Left lung (tissue), 10 donors: Measurements from ENCODE around the gene PXN. TPM values are rescaled to one million over a fixed set of nuclear protein-coding genes. Genes with fewer than 3 reads are reported as not detected.

Experiments used
- ATAC-seq: fragments of 200-7000 bp; cut with Tn5 transposase; one replicate; pipeline ENCODE4 v1.9.1; 2020; ENCODE audit warnings: moderate library complexity
- DNase-seq, 4 donors: peaks; one replicate each; pipeline ENCODE4 v3.0.0-alpha.2; 2013 to 2020
- H3K27ac ChIP-seq, 2 donors: fragments of 200-600 bp; sonication (generic) in 1 of 2; one replicate each; pipeline versions ENCODE4 v1.5.0 to v1.8.0; 2020 to 2021
- H3K27me3 ChIP-seq, 2 donors: fragments of 200-600 bp; sonication (generic) in 1 of 2; one replicate each; pipeline versions ENCODE4 v1.5.0 to v1.8.0; 2020 to 2021
- H3K36me3 ChIP-seq, 2 donors: fragments of 200-600 bp; sonication (generic) in 1 of 2; one replicate each; pipeline versions ENCODE4 v1.5.0 to v1.8.0; 2020 to 2021
- H3K4me1 ChIP-seq, 2 donors: fragments of 200-600 bp; one replicate each; pipeline ENCODE4 v1.8.0; 2021
- H3K4me3 ChIP-seq, 2 donors: fragments of 200-600 bp; sonication (generic) in 1 of 2; one replicate each; pipeline versions ENCODE4 v1.5.0 to v1.8.0; 2020 to 2021; ENCODE audit warnings: mild to moderate bottlenecking in 1 of 2
- H3K9me3 ChIP-seq, 2 donors: fragments of 200-600 bp; sonication (generic) in 1 of 2; one replicate each; pipeline versions ENCODE4 v1.5.0 to v1.8.0; 2020 to 2021
- intact Hi-C, 2 donors: fragments of 100-400 bp; cut with DNase I; formaldehyde crosslinking; loops; one replicate each; pipeline versions ENCODE4 v1.11.2 to v1.14.2; 2022
- polyA plus RNA-seq, 6 donors: library from polyadenylated mRNA; unstranded; fragments of 120-200 nt; gene quantifications; one replicate each; pipeline ENCODE4 v1.2.1, GENCODE V29; 2013; ENCODE audit not compliant: insufficient read length in 6 of 6
- total RNA-seq, 2 donors: library from RNA; stranded (reverse); fragmentation: NEBNext Ultra II Directional; extraction: Animal tissue kit (Norgen Biotek cat#: 25700); gene quantifications; one replicate each; pipeline ENCODE4 v1.2.1, GENCODE V29; 2021
- TF ChIP-seq, protein P1 (sequence below), 2 donors: fragments of 200-600 bp; sonication (generic) in 1 of 2; IDR thresholded peaks; one replicate each; pipeline versions ENCODE4 v1.5.0 to v1.8.0; 2021; ENCODE audit warnings: antibody characterized with exemption in 2 of 2
- donor health status: DM: no; HTN: yes; CAD: no.
- donor health status: DM: no; HTN: no; CAD: no.

Gene PXN
- total and polyA plus RNA-seq, 8 donors: 56.5 to 111 (median 64.4) TPM

DNA sequence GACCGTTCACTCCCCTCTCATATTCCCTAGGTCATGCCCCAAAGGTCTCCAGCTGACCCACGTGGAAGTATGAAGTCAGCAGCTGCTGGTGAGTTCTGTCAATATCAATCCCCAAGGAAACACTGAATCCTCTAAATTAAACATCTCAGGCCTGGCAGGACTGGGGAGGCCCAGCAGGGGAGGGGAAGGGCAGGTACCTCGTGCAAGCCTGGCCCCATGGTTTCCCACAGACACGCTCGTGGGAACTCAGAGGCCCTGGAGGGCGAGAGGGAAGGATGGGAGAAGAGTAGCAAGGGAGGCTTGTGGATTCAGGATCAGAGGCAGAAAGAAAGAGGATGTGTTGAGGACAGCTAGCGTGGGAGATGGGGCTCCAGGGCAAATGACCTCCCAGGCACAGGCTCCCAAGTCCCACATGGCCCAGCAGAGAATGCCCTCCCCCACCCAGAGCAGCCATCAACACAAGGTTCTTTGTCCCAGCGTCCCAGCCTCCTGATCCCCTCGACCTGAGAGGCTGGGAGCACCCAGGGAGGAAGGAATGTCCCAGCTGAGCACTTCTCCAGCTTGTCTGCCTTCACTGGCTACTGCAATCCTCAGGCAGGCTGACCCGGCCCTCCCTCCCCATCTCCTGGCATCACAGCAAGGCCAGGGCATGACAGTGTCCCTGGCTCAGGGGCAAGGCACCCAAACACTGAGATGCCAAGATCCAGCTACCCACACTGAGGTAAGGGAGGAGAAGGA, 44.5 kb downstream of the PXN start:
- no peak for ATAC-seq
- H3K4me1 ChIP-seq: peaks cover 8 to 31% of the 10 kb centered on the region in 2 donors
- TF ChIP-seq, protein P1, sequence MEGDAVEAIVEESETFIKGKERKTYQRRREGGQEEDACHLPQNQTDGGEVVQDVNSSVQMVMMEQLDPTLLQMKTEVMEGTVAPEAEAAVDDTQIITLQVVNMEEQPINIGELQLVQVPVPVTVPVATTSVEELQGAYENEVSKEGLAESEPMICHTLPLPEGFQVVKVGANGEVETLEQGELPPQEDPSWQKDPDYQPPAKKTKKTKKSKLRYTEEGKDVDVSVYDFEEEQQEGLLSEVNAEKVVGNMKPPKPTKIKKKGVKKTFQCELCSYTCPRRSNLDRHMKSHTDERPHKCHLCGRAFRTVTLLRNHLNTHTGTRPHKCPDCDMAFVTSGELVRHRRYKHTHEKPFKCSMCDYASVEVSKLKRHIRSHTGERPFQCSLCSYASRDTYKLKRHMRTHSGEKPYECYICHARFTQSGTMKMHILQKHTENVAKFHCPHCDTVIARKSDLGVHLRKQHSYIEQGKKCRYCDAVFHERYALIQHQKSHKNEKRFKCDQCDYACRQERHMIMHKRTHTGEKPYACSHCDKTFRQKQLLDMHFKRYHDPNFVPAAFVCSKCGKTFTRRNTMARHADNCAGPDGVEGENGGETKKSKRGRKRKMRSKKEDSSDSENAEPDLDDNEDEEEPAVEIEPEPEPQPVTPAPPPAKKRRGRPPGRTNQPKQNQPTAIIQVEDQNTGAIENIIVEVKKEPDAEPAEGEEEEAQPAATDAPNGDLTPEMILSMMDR (IDR thresholded peaks at IDR 0.05): no peak
- H3K27ac ChIP-seq: no peak overlapping the region
- H3K9me3 ChIP-seq: no peaks in the 10 kb centered on the region
- peaks cover 0 to 84% of the 10 kb centered on the region in 2 donors for H3K36me3 ChIP-seq
- intact Hi-C loops: no loop called here
- peak in 1 of 4 donors; percentile 31 for DNase-seq
- H3K27me3 ChIP-seq: no peaks in the 10 kb centered on the region
- H3K4me3 ChIP-seq: no peak overlapping the region

DNA sequence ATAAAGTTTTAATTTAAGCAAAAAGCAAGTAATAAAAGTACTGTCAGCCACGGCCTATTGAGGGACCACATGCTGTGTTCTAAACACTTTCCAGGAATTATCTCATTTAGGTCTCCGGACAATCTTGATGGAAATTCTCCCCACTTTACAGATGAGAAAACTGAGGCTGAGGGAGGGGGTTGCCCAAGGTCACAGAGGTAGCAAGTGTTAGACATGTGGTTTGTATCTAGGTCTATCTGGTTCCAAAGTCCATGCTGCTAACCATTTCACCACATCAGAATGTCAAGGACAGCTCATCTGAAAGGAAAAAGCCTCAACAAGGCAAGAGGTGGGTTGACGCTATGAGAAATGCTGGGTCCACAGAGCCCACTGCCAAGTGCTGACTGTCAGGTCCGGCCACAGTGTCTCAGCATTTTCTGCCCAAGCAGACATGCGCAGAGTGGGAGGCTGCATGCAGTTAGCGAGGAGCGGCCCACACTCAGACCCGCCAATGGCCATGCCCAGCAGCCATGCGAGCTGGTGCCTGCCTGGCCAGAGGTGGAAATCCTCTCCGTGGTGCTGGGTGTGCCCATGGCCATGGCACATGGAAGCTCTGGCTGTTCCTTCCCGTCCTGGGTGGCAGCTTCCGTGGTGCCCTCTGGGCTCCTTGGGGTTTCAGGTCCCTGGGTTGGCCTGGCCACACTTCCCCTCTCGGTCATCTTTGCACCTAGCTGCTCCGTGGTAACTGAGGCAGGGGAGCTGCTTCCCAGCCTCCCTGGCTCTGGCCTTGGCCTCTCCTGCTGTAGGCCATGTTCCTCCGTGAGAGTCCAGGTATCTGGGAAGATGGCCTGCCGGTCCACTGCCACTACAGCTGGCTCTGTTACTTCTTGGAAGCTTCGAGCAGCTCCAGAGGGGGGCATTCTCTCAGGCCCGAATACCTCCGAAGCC, 46.6 kb downstream of the PXN start:
- Histone ChIP-seq H3K4me1 (peaks cover 0 to 10% of the 10 kb centered on the region in 2 donors), H3K36me3 (peaks cover 0 to 100% of the 10 kb centered on the region in 2 donors), H3K27ac (no peak overlapping the region), H3K4me3 (no peak overlapping the region), H3K27me3 (no peaks in the 10 kb centered on the region), H3K9me3 (no peaks in the 10 kb centered on the region)
- TF ChIP-seq, protein P1 (IDR thresholded peaks at IDR 0.05): no peak
- DNase-seq (no peak), ATAC-seq (no peak)
- intact Hi-C loops: no loop called here

DNA sequence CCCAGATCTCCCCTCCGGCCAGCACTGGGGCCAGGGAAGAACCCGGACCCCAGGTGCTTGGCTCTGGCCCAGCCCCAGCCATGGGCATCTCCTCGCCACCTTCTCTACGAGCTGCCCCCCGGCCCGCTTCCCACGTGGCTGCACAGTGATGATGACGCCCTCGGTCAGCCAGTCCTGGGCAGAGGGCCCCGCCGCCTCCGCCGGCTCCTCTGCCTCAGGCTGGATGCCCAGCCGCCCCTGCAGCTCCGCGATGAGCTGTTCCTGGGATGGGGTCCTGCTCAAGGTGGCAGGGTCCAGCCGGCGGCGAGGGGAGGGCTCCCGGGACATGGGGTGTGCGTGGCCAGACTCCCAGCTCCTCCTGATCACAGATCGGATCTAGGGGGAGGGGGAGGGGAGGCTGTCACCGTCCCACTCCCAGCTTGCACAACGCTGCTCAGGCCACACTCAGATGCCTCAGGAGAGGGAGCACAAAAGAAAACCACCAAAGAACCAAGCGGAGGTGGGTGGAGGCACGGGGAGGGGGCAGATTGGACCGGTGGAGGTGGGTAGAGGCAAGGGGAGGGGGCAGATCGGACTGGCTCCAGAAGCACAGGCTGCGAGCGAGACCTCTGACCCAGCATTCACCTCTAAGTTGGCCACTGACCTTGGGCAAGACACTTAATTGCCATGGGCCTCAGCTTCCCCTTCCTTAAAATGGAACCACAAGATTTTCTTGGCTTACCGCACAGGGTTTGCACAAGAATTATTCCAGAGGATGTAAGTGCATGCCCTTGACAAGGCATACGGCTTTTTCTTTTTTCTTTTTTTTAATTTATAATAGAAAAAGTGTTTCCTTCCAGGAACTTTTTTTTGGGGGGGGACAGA, 48.6 kb downstream of the PXN start:
- peaks cover 0 to 100% of the 10 kb centered on the region in 2 donors for H3K36me3 ChIP-seq

DNA sequence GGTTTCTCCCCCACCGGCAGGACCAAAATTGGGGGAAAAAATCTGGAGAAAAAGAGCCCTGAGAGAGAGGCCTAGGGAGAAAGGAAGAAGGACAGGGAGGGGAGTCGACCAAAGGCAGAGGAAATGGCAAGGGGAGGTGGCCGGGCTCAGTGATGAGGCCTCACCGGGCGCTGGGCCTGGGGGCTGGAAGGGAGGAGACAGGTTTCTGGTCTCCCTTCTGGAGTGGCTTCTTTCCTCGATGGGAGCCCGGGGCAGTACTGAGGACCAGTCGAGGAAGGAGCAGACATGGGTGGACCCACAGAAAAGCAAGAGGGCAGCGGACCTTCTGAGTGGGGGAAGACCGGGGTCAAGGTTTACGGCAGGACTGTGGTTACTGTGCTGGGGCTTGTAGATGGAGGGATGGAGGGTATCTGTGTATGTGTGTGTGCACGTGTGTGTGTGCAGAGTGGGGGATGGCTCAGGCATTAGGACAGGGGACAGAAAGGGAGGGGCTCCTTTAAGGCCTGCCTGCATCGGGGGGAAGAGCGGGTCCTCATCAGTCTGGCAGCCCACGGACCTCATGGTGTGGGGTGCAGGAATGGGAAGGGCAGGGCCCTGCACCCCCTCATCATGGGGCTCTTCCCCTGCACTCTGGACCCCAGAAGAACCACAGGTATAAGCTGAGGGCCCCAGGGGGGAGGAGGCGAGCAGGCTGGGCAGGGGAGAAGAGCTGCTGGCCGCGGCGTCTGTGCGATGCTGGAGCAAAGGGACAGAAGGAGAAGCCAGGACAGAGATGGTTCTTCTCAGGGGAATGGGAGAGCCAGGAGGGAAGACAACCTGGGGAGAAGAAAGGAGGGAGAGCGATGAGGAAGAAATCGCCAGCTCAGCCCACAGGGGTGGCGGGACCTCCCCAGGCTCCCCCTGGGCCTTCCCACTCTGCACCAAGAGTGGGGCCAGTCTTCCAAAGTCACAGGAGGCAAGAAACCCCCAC, 49.5 kb downstream of the PXN start:
- intact Hi-C loops: no loop called here
- Histone ChIP-seq H3K4me3 (no peak overlapping the region), H3K27ac (no peak overlapping the region), H3K36me3 (peaks cover 0 to 100% of the 10 kb centered on the region in 2 donors), H3K9me3 (no peaks in the 10 kb centered on the region), H3K4me1 (peaks cover 0 to 6% of the 10 kb centered on the region in 2 donors), H3K27me3 (no peaks in the 10 kb centered on the region)
- DNase-seq (no peak), ATAC-seq (no peak)
- TF ChIP-seq, protein P1 (IDR thresholded peaks at IDR 0.05): no peak

More for the DNA sequence above, 48.6 kb downstream of the PXN start:
- ATAC-seq (no peak), DNase-seq (no peak)
- Histone ChIP-seq H3K9me3 (no peaks in the 10 kb centered on the region), H3K4me3 (no peak overlapping the region), H3K27ac (no peak overlapping the region), H3K27me3 (no peaks in the 10 kb centered on the region), H3K4me1 (peaks cover 0 to 6% of the 10 kb centered on the region in 2 donors)
- TF ChIP-seq, protein P1 (IDR thresholded peaks at IDR 0.05): no peak
- intact Hi-C loops: no loop called here
